H1 (cell line): ENCODE data around the gene ACOT7. TPM values are rescaled to one million over a fixed set of nuclear protein-coding genes. Genes with fewer than 3 reads are reported as not detected.

Source experiments
- CBX8 ChIP-seq: fragments of 300-800, 300-1000 bp; sonication (generic); IDR thresholded peaks from 2 replicates; pipeline ENCODE4 v1.7.1; 2016; ENCODE audit warnings: low read depth, low read length, borderline replicate concordance
- CHD7 ChIP-seq: fragments of 300-600 bp; sonication (generic); IDR thresholded peaks from 2 replicates; pipeline ENCODE4 v1.7.1; 2012; ENCODE audit warnings: low read length, moderate library complexity, mild to moderate bottlenecking, inconsistent platforms; ENCODE audit not compliant: insufficient replicate concordance
- CREB1 ChIP-seq: IDR thresholded peaks from 2 replicates; pipeline ENCODE4 v1.6.1; 2012; ENCODE audit warnings: inconsistent platforms
- EP300 ChIP-seq, 2 experiments: IDR thresholded peaks; 1 replicate in 1 of 2; 2 replicates in 1 of 2; pipeline ENCODE4 v1.6.1; 2011 to 2012; ENCODE audit warnings: low read depth in 2 of 2, low read length in 2 of 2, mild to moderate bottlenecking in 2 of 2, borderline replicate concordance in 1 of 2, inconsistent platforms in 1 of 2, moderate library complexity in 1 of 2
- FOSL1 ChIP-seq: IDR thresholded peaks from 2 replicates; pipeline ENCODE4 v1.6.1; 2011; ENCODE audit warnings: mild to moderate bottlenecking, low read depth, low read length, moderate library complexity; ENCODE audit not compliant: insufficient read depth
- GTF2F1 ChIP-seq: IDR thresholded peaks from 2 replicates; pipeline ENCODE4 v1.6.1; 2012; ENCODE audit warnings: low read depth, low read length, improper control_type of control experiment, borderline replicate concordance
- JUND ChIP-seq: IDR thresholded peaks from 2 replicates; pipeline ENCODE4 v1.6.1; 2011; ENCODE audit warnings: mild to moderate bottlenecking, improper control_type of control experiment, low read length
- NRF1 ChIP-seq: IDR thresholded peaks from 2 replicates; pipeline ENCODE4 v1.6.1; 2011; ENCODE audit warnings: mild to moderate bottlenecking, low read depth, low read length, improper control_type of control experiment
- SP2 ChIP-seq: IDR thresholded peaks from 2 replicates; pipeline ENCODE4 v1.6.1; 2012; ENCODE audit warnings: mild to moderate bottlenecking, low read length, inconsistent platforms
- TCF12 ChIP-seq: IDR thresholded peaks from 2 replicates; pipeline ENCODE4 v1.6.1; 2011; ENCODE audit warnings: low read depth, mild to moderate bottlenecking, low read length
- ZNF274 ChIP-seq: IDR thresholded peaks from 2 replicates; pipeline ENCODE4 v1.7.0; 2012; ENCODE audit warnings: low read length, borderline replicate concordance; ENCODE audit errors: extremely low read depth
- polyA plus RNA-seq, 7 experiments: library from polyadenylated mRNA; depleted of rRNA in 3 of 7; stranded (reverse) in 5 of 7; unstranded in 2 of 7; fragments of >200 nt in 5 of 7; fragments of 200-250 nt in 2 of 7; gene quantifications; 1 replicate in 5 of 7; 2 replicates in 1 of 7; 4 replicates in 1 of 7; pipeline versions ENCODE4 v1.2.1 to v1.2.3, GENCODE V29; 2011 to 2013; ENCODE audit warnings: missing spikeins in 2 of 7, mixed read lengths in 2 of 7
- total RNA-seq: library from RNA; stranded (reverse); fragmentation: NEBNext Ultra II Directional; extraction: Animal tissue kit (Norgen Biotek cat#: 25700); gene quantifications from 2 replicates; pipeline ENCODE4 v1.2.1, GENCODE V29; 2021

ACOT7 gene
- total and polyA plus RNA-seq, 2 of the 8 experiments (the other 6 are each of a cell fraction or from before 2014, with no cell fraction given): 151 to 214 TPM

- TF ChIP-seq CHD7: no peak
- TF ChIP-seq CREB1: no peak
- TF ChIP-seq FOSL1: no peak
- TF ChIP-seq JUND: no peak
- no peak for TF ChIP-seq CBX8
- no peak for TF ChIP-seq GTF2F1
- TF ChIP-seq EP300 (IDR thresholded peaks at IDR 0.05; ENCODE audit: borderline replicate concordance in 1 of 2, low read depth in 2 of 2, low read length in 2 of 2): no peak
- no peak for TF ChIP-seq NRF1
- no peak for TF ChIP-seq TCF12
- TF ChIP-seq ZNF274: no peak
- TF ChIP-seq SP2: no peak
Observed at GRCh38 chr1:6294890-6295556, 98.5 kb downstream of the ACOT7 start (continued).
